Measurements from ENCODE around the gene SLC39A11. TPM values are rescaled to one million over a fixed set of nuclear protein-coding genes. Genes with fewer than 3 reads are reported as not detected.

SLC39A11 gene
- total RNA-seq, 2 experiments from 2014 or later = 25.6 to 51.5 TPM

DNA sequence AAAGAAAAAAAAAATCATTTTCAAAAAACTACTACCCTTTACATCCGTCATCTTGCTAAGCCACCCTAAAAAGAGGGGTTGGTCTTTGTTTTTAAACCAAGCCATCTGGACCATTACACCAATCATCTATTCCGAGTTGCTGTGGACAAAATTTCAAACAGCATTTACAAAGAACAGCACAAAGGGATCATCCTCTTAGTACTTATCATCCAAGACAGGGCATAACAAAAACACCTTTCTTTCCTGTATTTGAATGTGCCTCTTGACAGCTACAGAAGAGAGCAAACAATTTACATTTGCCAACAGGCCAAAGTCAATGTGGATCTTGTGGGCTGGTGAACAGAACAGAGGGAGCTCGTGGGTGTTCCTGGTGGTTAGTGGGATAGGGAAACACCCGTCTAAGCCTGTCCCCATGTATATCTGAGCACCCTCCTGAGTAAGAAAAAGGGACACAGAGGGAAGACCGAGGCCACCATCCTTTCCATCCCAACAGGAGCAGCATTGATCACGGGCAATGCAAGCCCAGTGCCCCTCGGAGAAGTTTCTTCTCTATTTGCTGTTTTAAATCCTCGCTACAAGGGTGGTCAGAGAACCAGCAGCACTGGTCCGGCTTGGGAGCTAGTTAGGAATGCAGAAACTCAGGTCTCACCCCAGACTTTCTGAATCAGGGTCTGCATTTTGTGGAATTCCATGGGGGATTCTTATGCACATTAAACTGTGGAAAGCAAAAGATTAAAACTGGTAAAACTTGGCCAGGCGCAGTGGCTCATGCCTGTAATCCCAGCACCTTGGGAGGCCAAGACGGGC lies 1.9 kb downstream of the SLC39A11 start:
- Histone ChIP-seq H3K4me3 (ENCODE audit: low read depth, low read length, poor library complexity, severe bottlenecking) (no peak overlapping the region), H3K9me3 (ENCODE audit: low read length) (no peaks in the 10 kb centered on the region), H3K79me2 (ENCODE audit: insufficient read depth, low read depth, low read length) (peaks cover 9% of the 10 kb centered on the region; the same call in 1 of the 2 replicates), H3K4me1 (ENCODE audit: insufficient read depth, low read length, poor library complexity, severe bottlenecking) (peaks cover 24% of the 10 kb centered on the region), H3K9me2 (ENCODE audit: insufficient read depth, low read length) (no peaks in the 10 kb centered on the region), H4K20me1 (ENCODE audit: insufficient read depth, low read length) (no peaks in the 10 kb centered on the region), H3K27ac (ENCODE audit: low read depth, low read length, poor library complexity, severe bottlenecking) (no peak overlapping the region), H2AFZ (ENCODE audit: low read length) (no peak overlapping the region), H3K4me2 (ENCODE audit: low read length) (peak overlapping the region; percentile 12; the same call in 1 of the 2 replicates), H3K36me3 (ENCODE audit: insufficient read depth, low read length) (peaks cover 20% of the 10 kb centered on the region)
- POLR2A ChIA-PET = interaction anchor here (0.9 to 1.3 kb wide), 2 partner anchors 42 to 364 kb away, joined by 3 read pairs; no protein-coding TSS in a partner anchor
- CTCF ChIA-PET (ENCODE audit: unreplicated experiment) = no interaction called here
- DNase-seq (ENCODE audit: low spot score) = no peak
- TF ChIP-seq, protein P1, sequence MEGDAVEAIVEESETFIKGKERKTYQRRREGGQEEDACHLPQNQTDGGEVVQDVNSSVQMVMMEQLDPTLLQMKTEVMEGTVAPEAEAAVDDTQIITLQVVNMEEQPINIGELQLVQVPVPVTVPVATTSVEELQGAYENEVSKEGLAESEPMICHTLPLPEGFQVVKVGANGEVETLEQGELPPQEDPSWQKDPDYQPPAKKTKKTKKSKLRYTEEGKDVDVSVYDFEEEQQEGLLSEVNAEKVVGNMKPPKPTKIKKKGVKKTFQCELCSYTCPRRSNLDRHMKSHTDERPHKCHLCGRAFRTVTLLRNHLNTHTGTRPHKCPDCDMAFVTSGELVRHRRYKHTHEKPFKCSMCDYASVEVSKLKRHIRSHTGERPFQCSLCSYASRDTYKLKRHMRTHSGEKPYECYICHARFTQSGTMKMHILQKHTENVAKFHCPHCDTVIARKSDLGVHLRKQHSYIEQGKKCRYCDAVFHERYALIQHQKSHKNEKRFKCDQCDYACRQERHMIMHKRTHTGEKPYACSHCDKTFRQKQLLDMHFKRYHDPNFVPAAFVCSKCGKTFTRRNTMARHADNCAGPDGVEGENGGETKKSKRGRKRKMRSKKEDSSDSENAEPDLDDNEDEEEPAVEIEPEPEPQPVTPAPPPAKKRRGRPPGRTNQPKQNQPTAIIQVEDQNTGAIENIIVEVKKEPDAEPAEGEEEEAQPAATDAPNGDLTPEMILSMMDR (conservative IDR thresholded peaks at IDR 0.05; ENCODE audit: low read length) = no peak
- no peak for TF ChIP-seq EZH2phosphoT487 (IDR thresholded peaks at IDR 0.05; ENCODE audit: borderline replicate concordance, low read depth, low read length)
- intact Hi-C loops (cut with micrococcal nuclease; ENCODE audit: unreplicated experiment) = no loop called here
- no TSS peak for BruUV-seq (replicated peaks)

DNA sequence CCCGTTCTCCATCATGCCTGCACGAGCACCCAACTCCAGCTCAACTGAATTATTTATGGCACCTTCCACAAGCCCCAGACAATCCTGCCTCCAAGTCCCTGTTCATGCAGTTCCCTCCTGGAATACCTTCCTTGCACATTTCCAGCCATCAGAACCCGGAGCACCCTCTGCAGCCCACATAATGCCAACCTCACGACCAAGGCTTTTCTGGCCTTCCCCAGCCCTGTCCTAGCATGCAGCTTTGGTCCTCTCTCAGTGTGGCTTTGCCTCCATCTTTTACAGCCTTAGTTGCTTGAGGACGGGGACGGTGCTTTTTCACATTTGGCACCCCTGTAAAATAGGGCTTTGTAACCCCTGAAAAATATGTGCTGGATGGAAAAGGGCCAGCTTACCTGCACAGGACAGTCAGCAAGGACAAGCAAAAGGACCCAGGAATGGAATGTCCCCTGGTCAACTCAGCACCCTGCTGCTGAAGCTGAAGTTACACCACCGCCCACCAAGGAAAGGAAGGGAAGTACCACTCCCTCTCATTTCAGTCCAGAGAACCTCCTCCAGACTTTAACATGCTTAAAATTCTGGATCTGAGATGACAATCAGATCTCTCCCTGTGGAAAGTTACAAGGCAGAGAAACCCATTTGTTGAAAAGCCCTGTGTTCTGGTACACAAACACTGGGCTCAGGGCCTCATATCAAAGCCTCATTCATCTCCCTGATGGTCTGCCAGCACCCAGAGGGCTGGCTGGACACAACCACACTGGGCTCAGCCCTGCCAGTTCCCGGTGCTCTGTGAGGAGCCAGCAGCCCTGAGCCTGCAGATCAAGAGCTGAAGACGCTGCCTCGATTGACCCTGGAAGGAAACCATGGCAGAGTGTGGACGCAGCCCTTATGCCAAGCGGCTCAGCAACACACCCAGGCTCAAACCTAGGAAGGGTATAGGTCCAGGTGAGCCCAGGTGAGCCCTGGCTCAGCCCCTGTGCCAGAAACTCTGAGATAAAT lies 2.9 kb downstream of the SLC39A11 start:
- no peak for DNase-seq (ENCODE audit: low spot score)
- peaks cover 24% of the 10 kb centered on the region for H3K4me1 ChIP-seq (ENCODE audit: insufficient read depth, low read length, poor library complexity, severe bottlenecking)
- H3K36me3 ChIP-seq (ENCODE audit: insufficient read depth, low read length) = peaks cover 29% of the 10 kb centered on the region
- H3K9me3 ChIP-seq (ENCODE audit: low read length) = no peaks in the 10 kb centered on the region
- TF ChIP-seq, protein P1 (conservative IDR thresholded peaks at IDR 0.05; ENCODE audit: low read length) = no peak
- TF ChIP-seq EZH2phosphoT487 (IDR thresholded peaks at IDR 0.05; ENCODE audit: borderline replicate concordance, low read depth, low read length) = no peak
- H3K79me2 ChIP-seq (ENCODE audit: insufficient read depth, low read depth, low read length) = peaks cover 9% of the 10 kb centered on the region; the same call in 1 of the 2 replicates
- BruUV-seq (replicated peaks) = no TSS peak
- no peak overlapping the region for H3K4me3 ChIP-seq (ENCODE audit: low read depth, low read length, poor library complexity, severe bottlenecking)
- H3K9me2 ChIP-seq (ENCODE audit: insufficient read depth, low read length) = no peaks in the 10 kb centered on the region
- CTCF ChIA-PET (ENCODE audit: unreplicated experiment) = no interaction called here
- no peaks in the 10 kb centered on the region for H4K20me1 ChIP-seq (ENCODE audit: insufficient read depth, low read length)
- intact Hi-C loops (cut with micrococcal nuclease; ENCODE audit: unreplicated experiment) = no loop called here
- POLR2A ChIA-PET = no interaction called here
- no peak overlapping the region for H2AFZ ChIP-seq (ENCODE audit: low read length)
- H3K27ac ChIP-seq (ENCODE audit: low read depth, low read length, poor library complexity, severe bottlenecking) = no peak overlapping the region
- no peak overlapping the region for H3K4me2 ChIP-seq (ENCODE audit: low read length)

Data from OCI-LY7 (cell line).